Liver (tissue), 9 donors: ENCODE measurements around the gene RAPH1. TPM values are rescaled to one million over a fixed set of nuclear protein-coding genes. Genes with fewer than 3 reads are reported as not detected.

Source experiments
- DNase-seq: peaks from one replicate; pipeline ENCODE4 v3.0.0-alpha.2; 2017; ENCODE audit warnings: low spot score
- H3K27ac ChIP-seq, 2 donors: one replicate each; pipeline ENCODE4 v1.7.0; 2013; ENCODE audit warnings: inconsistent platforms in 2 of 2, low read length in 2 of 2, control low read depth in 1 of 2, low read depth in 1 of 2, mild to moderate bottlenecking in 1 of 2
- H3K27me3 ChIP-seq, 4 donors: one replicate each; pipeline versions ENCODE4 v1.6.1 to v1.7.0; 2013; ENCODE audit warnings: low read length in 3 of 4, inconsistent platforms in 1 of 4, mild to moderate bottlenecking in 1 of 4, moderate library complexity in 1 of 4; ENCODE audit not compliant: control insufficient read depth in 4 of 4, insufficient read depth in 4 of 4
- H3K36me3 ChIP-seq, 4 donors: one replicate each; pipeline versions ENCODE4 v1.6.1 to v1.7.0; 2013; ENCODE audit warnings: low read length in 3 of 4, mild to moderate bottlenecking in 3 of 4, low read depth in 1 of 4, moderate library complexity in 1 of 4; ENCODE audit not compliant: control insufficient read depth in 4 of 4, insufficient read depth in 3 of 4
- H3K4me1 ChIP-seq, 4 donors: one replicate each; pipeline versions ENCODE4 v1.6.1 to v1.7.0; 2013; ENCODE audit warnings: low read length in 3 of 4, mild to moderate bottlenecking in 3 of 4, moderate library complexity in 1 of 4; ENCODE audit not compliant: control insufficient read depth in 4 of 4, insufficient read depth in 4 of 4
- H3K4me3 ChIP-seq, 3 donors: one replicate each; pipeline versions ENCODE4 v1.6.1 to v1.7.0; 2013; ENCODE audit warnings: low read length in 3 of 3, control low read depth in 1 of 3, low read depth in 1 of 3, mild to moderate bottlenecking in 1 of 3
- H3K9ac ChIP-seq, 2 donors: one replicate each; pipeline ENCODE4 v1.7.0; 2013; ENCODE audit warnings: low read length in 2 of 2, mild to moderate bottlenecking in 2 of 2, moderate library complexity in 2 of 2, control low read depth in 1 of 2, low read depth in 1 of 2
- H3K9me3 ChIP-seq, 4 donors: one replicate each; pipeline versions ENCODE4 v1.6.1 to v1.7.0; 2013; ENCODE audit warnings: low read length in 3 of 4; ENCODE audit not compliant: control insufficient read depth in 4 of 4
- ATF3 ChIP-seq: IDR thresholded peaks from 2 replicates; pipeline ENCODE4 v1.6.1; 2016; ENCODE audit warnings: antibody characterized with exemption
- CTCF ChIP-seq: fragments of 150-350 bp; IDR thresholded peaks from 2 replicates; pipeline ENCODE4 v1.5.1; 2017; ENCODE audit warnings: improper control_type of control experiment, low read depth, low read length; ENCODE audit not compliant: missing input control
- EGR1 ChIP-seq, 2 donors: IDR thresholded peaks; 2 replicates each; pipeline ENCODE4 v1.6.1; 2016 to 2018; ENCODE audit warnings: antibody characterized with exemption in 2 of 2, low read depth in 2 of 2
- FOXA1 ChIP-seq: IDR thresholded peaks from 2 replicates; pipeline ENCODE4 v1.6.1; 2016; ENCODE audit warnings: antibody characterized with exemption
- GABPA ChIP-seq, 2 donors: IDR thresholded peaks in 1 of 2; conservative IDR thresholded peaks in 1 of 2; 2 replicates each; pipeline ENCODE4 v1.6.1; 2016; ENCODE audit warnings: antibody characterized with exemption in 2 of 2, mild to moderate bottlenecking in 1 of 2, moderate library complexity in 1 of 2
- HNF4A ChIP-seq, 2 donors: conservative IDR thresholded peaks; 2 replicates each; pipeline ENCODE4 v1.6.1; 2016; ENCODE audit warnings: antibody characterized with exemption in 2 of 2, mild to moderate bottlenecking in 2 of 2
- HNF4G ChIP-seq: IDR thresholded peaks from 2 replicates; pipeline ENCODE4 v1.6.1; 2016; ENCODE audit warnings: antibody characterized with exemption
- JUND ChIP-seq, 2 donors: IDR thresholded peaks; 2 replicates each; pipeline ENCODE4 v1.6.1; 2016; ENCODE audit warnings: antibody characterized with exemption in 2 of 2
- MAX ChIP-seq: IDR thresholded peaks from 2 replicates; pipeline ENCODE4 v1.6.1; 2016; ENCODE audit warnings: antibody characterized with exemption
- NR2F2 ChIP-seq: IDR thresholded peaks from 2 replicates; pipeline ENCODE4 v1.6.1; 2016; ENCODE audit warnings: antibody characterized with exemption
- RAD21 ChIP-seq, 2 donors: IDR thresholded peaks; 2 replicates each; pipeline ENCODE4 v1.6.1; 2016; ENCODE audit warnings: antibody characterized with exemption in 2 of 2, mild to moderate bottlenecking in 2 of 2
- REST ChIP-seq: IDR thresholded peaks from 2 replicates; pipeline ENCODE4 v1.6.1; 2016; ENCODE audit warnings: antibody characterized with exemption, mild to moderate bottlenecking
- RXRA ChIP-seq, 2 donors: IDR thresholded peaks; 2 replicates each; pipeline ENCODE4 v1.6.1; 2017 to 2018; ENCODE audit warnings: antibody characterized with exemption in 2 of 2, mild to moderate bottlenecking in 1 of 2
- SP1 ChIP-seq: IDR thresholded peaks from 2 replicates; pipeline ENCODE4 v1.6.1; 2018; ENCODE audit warnings: antibody characterized with exemption, mild to moderate bottlenecking
- TAF1 ChIP-seq: conservative IDR thresholded peaks from 2 replicates; pipeline ENCODE4 v1.6.1; 2016; ENCODE audit warnings: antibody characterized with exemption, mild to moderate bottlenecking
- YY1 ChIP-seq: IDR thresholded peaks from 2 replicates; pipeline ENCODE4 v1.6.1; 2016; ENCODE audit warnings: antibody characterized with exemption, mild to moderate bottlenecking
- ZBTB33 ChIP-seq: IDR thresholded peaks from 2 replicates; pipeline ENCODE4 v1.6.1; 2016; ENCODE audit warnings: antibody characterized with exemption
- WGBS: extraction: QIAGEN DNeasy Blood & Tissue Kit; methylation state at CpG from one replicate; pipeline ENCODE4 v1.1.7; 2013; 5-methylcytosine and 5-hydroxymethylcytosine counted together
- polyA plus RNA-seq, 2 donors: library from polyadenylated mRNA; stranded (reverse) in 1 of 2; unstranded in 1 of 2; fragments of 200-250 nt in 1 of 2; fragments of >200 nt in 1 of 2; fragmentation: Nextera tagmentation in 1 of 2; extraction: Ambion mirVana in 1 of 2; gene quantifications; one replicate each; pipeline versions ENCODE4 v1.2.1 to v1.2.3, GENCODE V29; 2013 to 2015
- total RNA-seq, 2 donors: library from RNA; depleted of rRNA; stranded (reverse); fragments of >200 nt; gene quantifications; one replicate each; pipeline ENCODE4 v1.2.3, GENCODE V29; 2014
- donor health status: healthy.
- donor health status: healthy.
- donor health status: healthy.
- donor health status: healthy.
- donor health status: healthy.

Gene RAPH1
- total and polyA plus RNA-seq, 4 donors = 7.0 to 83.1 (median 19.4) TPM

- no peak for DNase-seq
- WGBS = 98% methylated on average over 1 of the region's 1 CpG
- Histone ChIP-seq H3K9ac (no peak overlapping the region), H3K36me3 (no peaks in the 10 kb centered on the region), H3K27me3 (no peaks in the 10 kb centered on the region), H3K27ac (no peak overlapping the region), H3K4me1 (no peaks in the 10 kb centered on the region), H3K9me3 (no peaks in the 10 kb centered on the region), H3K4me3 (no peak overlapping the region)
- no peak for TF ChIP-seq ATF3
- TF ChIP-seq EGR1 (IDR thresholded peaks at IDR 0.05; ENCODE audit: low read depth in 2 of 2) = no peak
- TF ChIP-seq TAF1 = no peak
- no peak for TF ChIP-seq NR2F2
- no peak for TF ChIP-seq HNF4A (conservative IDR thresholded peaks at IDR 0.05)
- no peak for TF ChIP-seq YY1
- no peak for TF ChIP-seq RAD21 (IDR thresholded peaks at IDR 0.05)
- no peak for TF ChIP-seq JUND (IDR thresholded peaks at IDR 0.05)
- TF ChIP-seq GABPA (IDR thresholded peaks at IDR 0.05 in 1 of 2, conservative IDR thresholded peaks at IDR 0.05 in 1 of 2) = no peak
- no peak for TF ChIP-seq SP1
- no peak for TF ChIP-seq RXRA (IDR thresholded peaks at IDR 0.05)
- TF ChIP-seq MAX = no peak
- no peak for TF ChIP-seq REST
- TF ChIP-seq CTCF = no peak
- no peak for TF ChIP-seq HNF4G
- no peak for TF ChIP-seq ZBTB33
- no peak for TF ChIP-seq FOXA1
These were observed 175.7 kb downstream of the RAPH1 start for GRCh38 chr2:203359450-203359849.

- no peak for TF ChIP-seq FOXA1
- no peak for TF ChIP-seq RAD21 (IDR thresholded peaks at IDR 0.05)
- no peak for TF ChIP-seq ATF3
- TF ChIP-seq MAX = no peak
- TF ChIP-seq RXRA (IDR thresholded peaks at IDR 0.05) = no peak
- TF ChIP-seq TAF1 = no peak
- no peak for TF ChIP-seq SP1
- TF ChIP-seq HNF4A (conservative IDR thresholded peaks at IDR 0.05) = no peak
- DNase-seq = no peak
- WGBS = 83% methylated on average over 3 of the region's 3 CpGs
- H3K4me3 ChIP-seq = no peak overlapping the region
- H3K27me3 ChIP-seq = no peaks in the 10 kb centered on the region
- no peaks in the 10 kb centered on the region for H3K36me3 ChIP-seq
- H3K27ac ChIP-seq = no peak overlapping the region
- no peaks in the 10 kb centered on the region for H3K9me3 ChIP-seq
- H3K9ac ChIP-seq = no peak overlapping the region
- no peaks in the 10 kb centered on the region for H3K4me1 ChIP-seq
These were observed 180.1 kb downstream of the RAPH1 start for GRCh38 chr2:203354966-203355365.
